HG03457 (cell line): ENCODE measurements around the gene WDR76.

Experiments used
- ATAC-seq: cut with Tn5 transposase; IDR thresholded peaks from one replicate; pipeline ENCODE4 v1.9.1; 2021; ENCODE audit warnings: moderate number of reproducible peaks; ENCODE audit not compliant: unreplicated experiment

WDR76 gene

GRCh38 chr15:43873651-43874050 is 46.8 kb downstream of the WDR76 start:
- no peak for ATAC-seq

GRCh38 chr15:43876872-43877271 is 50.1 kb downstream of the WDR76 start:
- ATAC-seq = no peak

- no peak for ATAC-seq
Measured at GRCh38 chr15:43877371-43877770, 50.6 kb downstream of the WDR76 start.

GRCh38 chr15:43878446-43878845 is 51.6 kb downstream of the WDR76 start:
- ATAC-seq = no peak

- no peak for ATAC-seq
Measured at GRCh38 chr15:43879386-43880355, 52.9 kb downstream of the WDR76 start.

- ATAC-seq = no peak
Measured at GRCh38 chr15:43880406-43881194, 53.8 kb downstream of the WDR76 start.

GRCh38 chr15:43881245-43881644 is 54.4 kb downstream of the WDR76 start:
- ATAC-seq = no peak

- no peak for ATAC-seq
Measured at GRCh38 chr15:43881944-43882343, 55.1 kb downstream of the WDR76 start.

- no peak for ATAC-seq
Measured at GRCh38 chr15:43883571-43883970, 56.8 kb downstream of the WDR76 start.

- no peak for ATAC-seq
Measured at GRCh38 chr15:43886558-43886957, 59.8 kb downstream of the WDR76 start.

GRCh38 chr15:43887901-43888300 is 61.1 kb downstream of the WDR76 start:
- no peak for ATAC-seq

GRCh38 chr15:43889042-43889441 is 62.2 kb downstream of the WDR76 start:
- ATAC-seq = no peak

GRCh38 chr15:43893956-43894355 is 67.2 kb downstream of the WDR76 start:
- ATAC-seq = no peak

GRCh38 chr15:43895586-43895985 is 68.8 kb downstream of the WDR76 start:
- no peak for ATAC-seq

GRCh38 chr15:43896543-43896942 is 69.7 kb downstream of the WDR76 start:
- ATAC-seq = no peak

GRCh38 chr15:43898891-43899290 is 72.1 kb downstream of the WDR76 start:
- no peak for ATAC-seq

- no peak for ATAC-seq
Measured at GRCh38 chr15:43899928-43900327, 73.1 kb downstream of the WDR76 start.

GRCh38 chr15:43900996-43901395 is 74.2 kb downstream of the WDR76 start:
- ATAC-seq = no peak

GRCh38 chr15:43901495-43901894 is 74.7 kb downstream of the WDR76 start:
- no peak for ATAC-seq

GRCh38 chr15:43903864-43904290 is 77.1 kb downstream of the WDR76 start:
- ATAC-seq = no peak

GRCh38 chr15:43905755-43906154 is 79.0 kb downstream of the WDR76 start:
- ATAC-seq = no peak

GRCh38 chr15:43908516-43909050 is 81.8 kb downstream of the WDR76 start:
- ATAC-seq = no peak
